DMS 273 (cell line): ENCODE measurements around the gene PHOX2A.

Experiments
- DNase-seq: peaks from one replicate; lab custom pipeline; 2025; ENCODE audit not compliant: unreplicated experiment; lab: John Stamatoyannopoulos, UW

The PHOX2A gene

DNA sequence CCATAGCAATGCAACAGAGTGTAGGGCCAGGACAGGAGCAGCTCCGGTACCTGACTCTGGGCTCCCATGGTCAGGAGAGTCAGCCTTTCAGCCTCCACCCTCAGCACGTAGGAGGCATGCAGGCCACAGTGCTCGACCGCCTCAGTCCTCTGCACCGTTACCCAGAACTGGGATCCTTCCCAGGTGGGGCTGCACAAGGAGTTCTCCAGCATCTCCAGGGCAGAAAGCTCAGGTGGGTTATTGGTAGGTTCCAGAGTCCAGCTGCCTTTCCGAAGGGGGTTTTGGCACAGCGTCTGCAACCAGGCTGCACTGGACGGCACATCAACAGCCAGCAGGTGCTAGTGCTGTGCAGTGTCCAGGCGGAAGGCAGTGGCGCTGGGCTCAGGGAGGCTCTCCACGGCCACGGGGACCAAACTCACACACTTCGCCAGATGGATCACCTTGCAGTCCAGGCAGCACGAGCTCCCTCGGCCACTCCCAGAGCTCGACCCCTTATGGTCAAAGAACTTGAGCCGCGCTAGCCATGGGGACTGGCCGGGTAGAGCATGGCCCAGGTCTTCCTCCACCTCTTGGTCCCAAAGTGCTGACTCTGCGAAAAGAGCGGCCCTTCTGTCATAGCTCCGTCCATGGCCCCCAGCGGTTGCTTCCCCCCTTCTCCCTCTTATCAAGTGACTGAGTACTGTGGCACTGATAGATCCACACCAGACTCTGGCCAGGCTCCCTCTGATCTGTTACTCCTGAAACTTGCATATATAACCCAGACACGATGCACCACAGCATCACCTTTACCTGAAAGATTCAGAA is 6.9 kb upstream of the PHOX2A start:
- DNase-seq = no peak

GRCh38 chr11:72249961-72250360 is 6.0 kb upstream of the PHOX2A start:
- no peak for DNase-seq

GRCh38 chr11:72247584-72247983 is 3.6 kb upstream of the PHOX2A start:
- DNase-seq = no peak

- DNase-seq = no peak
Measured at GRCh38 chr11:72245263-72245816, 1.4 kb upstream of the PHOX2A start.

DNA sequence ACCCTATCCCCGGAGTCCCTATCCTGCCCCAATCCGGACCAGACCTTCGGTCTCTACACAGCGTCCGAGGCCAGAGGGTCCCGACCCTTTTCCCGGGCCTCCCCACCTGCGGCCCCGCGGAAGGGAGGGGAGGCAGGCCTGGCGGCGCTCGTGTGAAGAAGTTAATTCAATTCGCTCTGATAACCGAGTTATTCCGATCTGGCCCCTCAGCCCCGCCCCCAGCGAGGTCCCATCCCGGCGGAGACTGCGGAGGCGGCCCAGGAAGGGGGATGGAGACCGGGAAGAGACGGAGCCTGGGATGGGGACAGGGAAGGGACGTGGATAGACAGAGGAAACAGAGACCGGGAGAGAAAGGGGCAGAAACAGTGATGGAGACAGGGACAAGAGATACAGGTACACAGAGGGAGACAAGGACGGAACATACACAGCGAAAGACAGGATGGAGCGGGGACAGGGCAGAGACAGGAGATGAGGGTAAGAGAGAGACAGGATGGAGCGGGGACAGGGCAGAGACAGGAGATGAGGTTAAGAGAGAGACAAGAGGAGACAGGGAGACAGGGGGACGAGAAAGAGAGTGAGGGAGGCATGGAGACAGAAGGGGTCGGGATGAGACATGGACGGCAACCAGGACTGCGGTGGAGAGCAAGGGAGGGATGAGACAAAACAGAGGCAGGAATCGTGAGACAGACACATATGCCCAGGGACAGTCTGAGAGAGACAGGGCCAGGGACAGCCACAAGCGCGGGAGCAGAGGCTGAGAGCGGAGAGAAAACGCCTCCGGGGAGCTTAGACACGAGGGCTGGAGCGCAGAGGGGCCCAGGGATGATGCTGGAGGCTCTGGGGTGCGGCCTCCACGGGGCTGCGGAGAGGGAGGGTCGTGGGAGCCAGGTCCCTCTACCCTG is 636 bp upstream of the PHOX2A start:
- DNase-seq = peak; percentile 25

GRCh38 chr11:72243173-72244059 is 560 bp downstream of the PHOX2A start:
- DNase-seq = peak; percentile 22

GRCh38 chr11:72242141-72242540 is 1.8 kb downstream of the PHOX2A start:
- DNase-seq = no peak

DNA sequence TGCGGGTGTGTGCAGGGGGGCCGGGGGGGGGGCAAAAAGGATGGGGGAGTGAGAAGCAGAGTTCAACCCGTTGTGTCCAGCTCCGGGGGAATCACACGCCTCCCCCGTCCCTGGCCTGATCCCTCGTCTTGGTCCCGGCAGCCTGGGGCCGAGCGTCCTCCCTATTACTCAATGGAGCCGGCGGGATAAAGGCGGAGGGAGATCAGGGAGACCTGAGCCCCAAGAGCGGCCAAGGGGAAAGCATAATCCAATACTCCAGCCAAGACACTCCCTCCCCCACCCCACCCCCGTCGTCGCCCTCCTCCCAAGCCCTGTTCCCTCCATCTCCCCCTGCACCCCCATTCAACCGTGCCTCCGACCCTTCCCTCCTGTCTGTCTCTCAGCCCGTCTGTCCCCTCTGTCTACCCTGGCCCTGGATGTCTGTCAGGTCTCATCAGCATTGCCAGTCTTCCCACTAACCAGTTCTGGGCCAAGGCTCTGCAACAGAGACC is 2.6 kb downstream of the PHOX2A start:
- no peak for DNase-seq

- peak; percentile 51 for DNase-seq
Measured at GRCh38 chr11:72240461-72241290, 3.3 kb downstream of the PHOX2A start.

DNA sequence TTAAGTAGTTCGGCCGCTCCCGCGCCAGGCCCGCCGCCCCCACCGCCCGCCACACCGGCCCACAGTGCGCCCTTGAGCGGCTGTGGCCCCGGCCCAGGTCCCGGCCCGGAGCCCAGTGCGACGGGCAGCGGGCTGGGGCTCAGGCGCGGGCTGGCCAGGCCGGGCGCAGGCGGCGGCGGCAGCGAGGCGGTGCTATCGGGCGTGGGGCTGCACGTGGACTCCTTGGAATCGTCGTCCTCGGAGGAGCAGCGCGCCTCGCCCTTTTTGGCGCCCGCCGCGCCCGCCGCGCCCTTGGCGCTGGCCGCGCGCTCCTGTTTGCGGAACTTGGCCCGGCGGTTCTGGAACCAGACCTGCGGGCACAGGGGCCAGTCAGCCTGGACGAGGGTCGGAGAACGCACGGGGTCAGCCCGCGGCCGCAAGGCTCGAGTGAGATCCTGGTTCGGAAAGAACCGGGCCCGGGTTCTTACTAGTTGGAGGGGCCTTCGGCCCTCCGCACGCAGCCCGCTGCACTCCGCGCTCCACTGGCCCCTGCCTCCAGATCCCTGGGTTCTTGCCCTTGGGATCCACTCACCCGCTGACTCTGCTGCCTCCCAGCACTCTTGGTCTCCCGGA is 4.0 kb downstream of the PHOX2A start:
- DNase-seq = peak; percentile 69

DNA sequence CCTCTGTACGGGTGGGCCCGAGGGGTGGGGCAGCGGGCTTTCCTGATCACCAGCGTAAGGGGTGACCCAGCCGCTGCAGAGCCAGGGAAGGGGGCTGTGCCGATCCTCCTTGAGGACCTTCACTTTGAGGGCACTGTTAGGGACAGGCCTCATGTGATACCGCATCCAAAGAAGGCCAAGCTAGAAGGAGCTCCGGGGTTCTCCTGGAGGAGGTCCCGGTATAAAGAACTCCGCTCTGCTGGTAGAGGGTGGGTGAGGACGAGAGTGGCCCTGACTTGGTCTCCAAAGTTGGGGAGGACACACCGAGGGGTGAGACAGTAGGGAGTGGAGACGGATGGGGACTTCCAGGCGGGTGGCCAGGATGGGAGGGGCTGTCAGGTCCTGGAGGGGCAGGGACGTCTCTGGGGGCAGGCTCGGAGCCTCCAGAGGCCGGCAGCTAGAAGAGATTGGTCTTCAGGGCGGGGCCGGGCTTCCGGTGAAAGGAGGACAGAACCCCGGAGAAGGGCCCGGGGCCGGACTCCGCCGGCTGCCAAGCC is 4.6 kb downstream of the PHOX2A start:
- DNase-seq = peak; percentile 69

DNA sequence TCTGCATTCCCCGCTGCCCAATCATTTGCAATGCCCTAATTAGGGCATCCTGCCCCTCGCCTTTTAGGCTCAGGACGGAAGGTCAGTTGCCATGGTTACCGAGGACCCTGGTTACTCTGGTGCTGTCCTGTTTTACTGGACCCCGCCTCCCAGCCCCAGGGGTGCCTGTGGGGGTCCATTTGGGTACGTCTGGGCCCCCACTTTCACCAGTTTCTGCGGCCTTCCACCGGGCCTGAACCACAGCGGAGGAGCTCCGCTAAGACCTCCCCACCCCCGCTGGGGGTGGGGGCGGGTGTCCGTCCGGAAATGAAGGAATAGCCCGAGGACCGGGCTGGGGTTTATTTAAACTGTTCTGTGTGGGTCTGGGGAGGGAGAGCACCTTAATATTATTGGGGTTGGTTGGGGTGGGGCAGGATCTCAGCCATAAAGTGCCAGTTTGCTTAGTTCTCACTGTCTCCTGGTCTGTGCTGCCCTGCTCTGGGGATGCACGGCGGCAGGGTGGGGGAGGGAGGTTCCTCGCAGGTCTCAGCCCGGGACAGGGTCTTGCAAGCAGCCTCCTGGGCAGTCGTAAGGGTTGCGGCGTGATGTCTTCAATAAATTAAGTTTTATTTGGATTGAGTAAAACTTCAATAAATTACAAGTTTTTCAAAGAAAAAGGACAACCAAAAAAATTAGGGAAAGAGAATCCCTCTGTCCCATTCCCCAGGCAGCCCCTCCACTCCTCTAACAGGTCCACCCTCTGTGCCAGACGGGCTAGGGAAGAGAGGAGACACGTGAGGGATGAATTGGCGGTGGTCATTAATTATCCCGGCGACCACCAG is 5.3 kb downstream of the PHOX2A start:
- DNase-seq = no peak

GRCh38 chr11:72238040-72238450 is 5.9 kb downstream of the PHOX2A start:
- DNase-seq = peak; percentile 45

GRCh38 chr11:72237112-72237931 is 6.7 kb downstream of the PHOX2A start:
- DNase-seq = peak; percentile 7

GRCh38 chr11:72236774-72237111 is 7.2 kb downstream of the PHOX2A start:
- DNase-seq = no peak

GRCh38 chr11:72236083-72236697 is 7.8 kb downstream of the PHOX2A start:
- DNase-seq = no peak
